ENCODE data around the gene PPP4R3C. TPM values are rescaled to one million over a fixed set of nuclear protein-coding genes. Genes with fewer than 3 reads are reported as not detected.

Gene PPP4R3C
- total RNA-seq, 1 experiment from 2014 or later, result not detected

DNA sequence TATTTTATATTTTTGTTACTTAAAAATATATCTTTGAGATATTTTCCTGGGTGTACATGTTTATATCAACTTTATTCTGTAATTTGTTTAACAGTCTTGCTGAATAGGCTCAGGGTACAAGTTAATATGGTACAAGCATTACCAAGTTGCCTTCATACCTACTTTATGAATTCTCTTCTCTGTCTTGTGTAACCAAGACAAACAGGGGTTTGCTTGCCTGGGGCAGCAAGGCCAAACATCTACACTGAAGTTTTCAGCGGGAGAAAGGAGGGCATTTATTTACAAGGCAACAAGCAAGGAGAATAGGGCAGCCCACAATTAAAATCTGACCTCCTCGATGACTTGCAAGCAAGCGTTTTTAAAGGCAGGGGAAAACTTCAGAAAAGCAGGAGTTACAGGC is 24.2 kb downstream of the PPP4R3C start (continued):
- no peak for TF ChIP-seq ELF4 (CRISPR knock-in tag; IDR thresholded peaks at IDR 0.05; ENCODE audit: low read depth)
- no peak for TF ChIP-seq FOXP1 (CRISPR knock-in tag; IDR thresholded peaks at IDR 0.05; ENCODE audit: borderline replicate concordance)
- TF ChIP-seq, protein P1, sequence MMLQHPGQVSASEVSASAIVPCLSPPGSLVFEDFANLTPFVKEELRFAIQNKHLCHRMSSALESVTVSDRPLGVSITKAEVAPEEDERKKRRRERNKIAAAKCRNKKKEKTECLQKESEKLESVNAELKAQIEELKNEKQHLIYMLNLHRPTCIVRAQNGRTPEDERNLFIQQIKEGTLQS (CRISPR knock-in tag; conservative IDR thresholded peaks at IDR 0.05), result no peak
- TF ChIP-seq SMAD4 (CRISPR knock-in tag; IDR thresholded peaks at IDR 0.05), result no peak
- TF ChIP-seq ZNF232 (CRISPR knock-in tag; IDR thresholded peaks at IDR 0.05), result no peak
- TF ChIP-seq, protein P2, sequence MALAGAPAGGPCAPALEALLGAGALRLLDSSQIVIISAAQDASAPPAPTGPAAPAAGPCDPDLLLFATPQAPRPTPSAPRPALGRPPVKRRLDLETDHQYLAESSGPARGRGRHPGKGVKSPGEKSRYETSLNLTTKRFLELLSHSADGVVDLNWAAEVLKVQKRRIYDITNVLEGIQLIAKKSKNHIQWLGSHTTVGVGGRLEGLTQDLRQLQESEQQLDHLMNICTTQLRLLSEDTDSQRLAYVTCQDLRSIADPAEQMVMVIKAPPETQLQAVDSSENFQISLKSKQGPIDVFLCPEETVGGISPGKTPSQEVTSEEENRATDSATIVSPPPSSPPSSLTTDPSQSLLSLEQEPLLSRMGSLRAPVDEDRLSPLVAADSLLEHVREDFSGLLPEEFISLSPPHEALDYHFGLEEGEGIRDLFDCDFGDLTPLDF (CRISPR knock-in tag; IDR thresholded peaks at IDR 0.05), result no peak
- TF ChIP-seq JUN (CRISPR knock-in tag; IDR thresholded peaks at IDR 0.05), result no peak
- no peak for TF ChIP-seq ESRRA (CRISPR knock-in tag; IDR thresholded peaks at IDR 0.05; ENCODE audit: borderline replicate concordance)

DNA sequence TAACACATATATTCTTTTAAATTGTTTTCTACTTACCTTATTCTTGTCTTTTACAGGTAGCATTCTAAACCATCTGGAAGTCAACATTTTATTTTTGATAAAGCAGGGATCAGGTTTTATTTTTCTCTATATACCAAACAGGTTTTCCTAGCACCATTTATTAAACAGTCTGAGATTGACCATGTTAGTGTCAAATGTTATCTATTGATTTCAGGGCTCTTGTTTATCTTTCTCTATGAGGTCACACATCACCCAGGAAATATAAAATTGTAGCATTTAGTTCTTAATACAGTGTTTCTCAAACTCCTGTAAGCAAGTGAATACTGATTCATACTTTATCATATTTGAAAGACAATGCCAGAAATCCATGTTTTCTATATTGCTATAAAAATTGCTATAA is 28.1 kb downstream of the PPP4R3C start:
- H3K4me1 Mint-ChIP-seq, result no peaks in the 10 kb centered on the region
- no peaks in the 10 kb centered on the region for H3K36me3 Mint-ChIP-seq
- H3K9me3 Mint-ChIP-seq, result no peaks in the 10 kb centered on the region
- H3K27ac Mint-ChIP-seq, result no peak overlapping the region
- no peak for DNase-seq (ENCODE audit: low spot score)
- ATAC-seq, result no peak
- no peaks in the 10 kb centered on the region; the same call in 1 of the 2 replicates for H3K27me3 Mint-ChIP-seq (ENCODE audit: low read depth)
- no peak overlapping the region for H3K4me3 Mint-ChIP-seq
- POLR2A ChIA-PET, result no interaction called here
- TF ChIP-seq GRHL2 (CRISPR knock-in tag; IDR thresholded peaks at IDR 0.05; ENCODE audit: insufficient replicate concordance, severe bottlenecking), result no peak
- TF ChIP-seq NFE2L1 (CRISPR knock-in tag; IDR thresholded peaks at IDR 0.05), result no peak
- TF ChIP-seq TP53 (CRISPR knock-in tag; IDR thresholded peaks at IDR 0.05), result no peak
- no peak for TF ChIP-seq TEAD1 (CRISPR knock-in tag; IDR thresholded peaks at IDR 0.05)
- TF ChIP-seq SOX15 (CRISPR knock-in tag; IDR thresholded peaks at IDR 0.05), result no peak
- TF ChIP-seq HMGA2 (CRISPR knock-in tag; IDR thresholded peaks at IDR 0.05), result no peak
- TF ChIP-seq, protein P1 (CRISPR knock-in tag; conservative IDR thresholded peaks at IDR 0.05), result no peak
- no peak for TF ChIP-seq JUN (CRISPR knock-in tag; IDR thresholded peaks at IDR 0.05)
- TF ChIP-seq, protein P3, sequence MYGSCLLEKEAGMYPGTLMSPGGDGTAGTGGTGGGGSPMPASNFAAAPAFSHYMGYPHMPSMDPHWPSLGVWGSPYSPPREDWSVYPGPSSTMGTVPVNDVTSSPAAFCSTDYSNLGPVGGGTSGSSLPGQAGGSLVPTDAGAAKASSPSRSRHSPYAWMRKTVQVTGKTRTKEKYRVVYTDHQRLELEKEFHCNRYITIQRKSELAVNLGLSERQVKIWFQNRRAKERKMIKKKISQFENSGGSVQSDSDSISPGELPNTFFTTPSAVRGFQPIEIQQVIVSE (CRISPR knock-in tag; IDR thresholded peaks at IDR 0.05; ENCODE audit: borderline replicate concordance), result no peak
- TF ChIP-seq TCF7 (CRISPR knock-in tag; IDR thresholded peaks at IDR 0.05; ENCODE audit: low read depth), result no peak
- CTCF ChIA-PET, result no interaction called here

Other genes starting within 250 kb of the PPP4R3C start
- not detected in 3 replicates for gene DCAF8L2, start 127.0 kb upstream of the PPP4R3C start, total RNA-seq (2021)